Activated CD4-positive, alpha-beta memory T cell treated with anti-CD3 and anti-CD28 coated beads for 36 hours (primary cell): Measurements from ENCODE around the gene LLPH. TPM values are rescaled to one million over a fixed set of nuclear protein-coding genes. Genes with fewer than 3 reads are reported as not detected.

Experiments used
- total RNA-seq, 2 experiments: library from RNA; stranded (reverse); gene quantifications; one replicate each; pipeline ENCODE4 v1.2.3, GENCODE V29; 2021

LLPH gene
- total RNA-seq, 2 experiments from 2014 or later = 29.1 to 31.2 TPM

Other genes with a start within 250 kb of the LLPH start
- 10 to 100 TPM; 63.7 to 66.7 TPM for gene TMBIM4, start 39.2 kb upstream of the LLPH start, total RNA-seq
- gene IRAK3, start 58.5 kb upstream of the LLPH start, total RNA-seq = under 1 TPM; 0.45 to 0.46 TPM
- 10 to 100 TPM; 20.8 to 21.8 TPM for gene HELB, start 171.7 kb upstream of the LLPH start, total RNA-seq